Posterior vena cava (tissue), 2 donors: ENCODE data around the gene DPH2. TPM values are rescaled to one million over a fixed set of nuclear protein-coding genes. Genes with fewer than 3 reads are reported as not detected.

Source experiments
- DNase-seq: peaks from one replicate; pipeline ENCODE4 v3.0.0-alpha.2; 2020; ENCODE audit warnings: low spot score
- intact Hi-C, 2 donors: fragments of 100-400 bp; cut with DNase I; formaldehyde crosslinking; loops; one replicate each; pipeline versions ENCODE4 v1.14.1 to v1.14.2; 2022 to 2023
- total RNA-seq, 2 donors: library from RNA; stranded (reverse); fragmentation: NEBNext Ultra II Directional; extraction: Animal tissue kit (Norgen Biotek cat#: 25700); gene quantifications; one replicate each; pipeline ENCODE4 v1.2.1, GENCODE V29; 2021
- donor health status: DM: yes; HTN: yes; CAD: no.
- donor health status: DM: yes; HTN: yes; CAD: no.

DPH2 gene
- total RNA-seq, 2 donors from 2014 or later = 13.5 to 14.5 TPM

GRCh38 chr1:44013949-44014348 lies 44.1 kb downstream of the DPH2 start:
- intact Hi-C loops = no loop called here
- DNase-seq = no peak

GRCh38 chr1:44014365-44015104 lies 44.7 kb downstream of the DPH2 start:
- intact Hi-C loops = no loop called here
- DNase-seq = no peak

GRCh38 chr1:44015206-44015605 lies 45.4 kb downstream of the DPH2 start:
- intact Hi-C loops = no loop called here
- DNase-seq = no peak

- intact Hi-C loops = no loop called here
- no peak for DNase-seq
These were observed 46.5 kb downstream of the DPH2 start for GRCh38 chr1:44016041-44016889.

- intact Hi-C loops = no loop called here
These were observed 47.1 kb downstream of the DPH2 start for GRCh38 chr1:44016890-44017400.

GRCh38 chr1:44019466-44019948 lies 49.7 kb downstream of the DPH2 start:
- no peak for DNase-seq
- intact Hi-C loops = no loop called here

More at GRCh38 chr1:44016890-44017400, 47.1 kb downstream of the DPH2 start:
- no peak for DNase-seq

- no peak for DNase-seq
- intact Hi-C loops = no loop called here
These were observed 50.7 kb downstream of the DPH2 start for GRCh38 chr1:44020464-44020863.

GRCh38 chr1:44021156-44021555 lies 51.3 kb downstream of the DPH2 start:
- intact Hi-C loops = no loop called here
- DNase-seq = no peak

GRCh38 chr1:44021581-44022321 lies 51.9 kb downstream of the DPH2 start:
- DNase-seq = no peak
- intact Hi-C loops = no loop called here

Other genes starting within 250 kb of the DPH2 start
- gene ARTN, start 36.2 kb upstream of the DPH2 start, total RNA-seq = 1 to 10 TPM; 2.5 to 4.2 TPM
- 10 to 100 TPM; 20.4 to 21.8 TPM for gene IPO13, start 23.1 kb upstream of the DPH2 start, total RNA-seq
- 10 to 100 TPM; 69.4 to 77.4 TPM for gene ATP6V0B, start 5.0 kb downstream of the DPH2 start, total RNA-seq
- 10 to 100 TPM; 39.0 to 45.7 TPM for gene B4GALT2, start 9.2 kb downstream of the DPH2 start, total RNA-seq
- gene CCDC24, start 21.6 kb downstream of the DPH2 start, total RNA-seq = 1 to 10 TPM; 2.5 to 4.1 TPM
- 10 to 100 TPM in 1 of 2 donors, 1 to 10 TPM in 1; 7.8 to 12.2 TPM for gene SLC6A9, start 61.5 kb downstream of the DPH2 start, total RNA-seq
- gene KLF17, start 148.8 kb downstream of the DPH2 start, total RNA-seq = under 1 TPM; 0.24 to 0.32 TPM
- gene KLF18, start 171.6 kb downstream of the DPH2 start, total RNA-seq = not detected
- gene DMAP1, start 243.5 kb downstream of the DPH2 start, total RNA-seq = 10 to 100 TPM; 18.5 to 23.6 TPM